Stomach (tissue), 4 donors: ENCODE results near the gene BCAP31.

Experiments used
- EP300 ChIP-seq: sonication (generic); formaldehyde crosslinking; IDR thresholded peaks from one replicate; pipeline ENCODE4 v1.6.1; 2017; ENCODE audit warnings: antibody characterized with exemption
- POLR2A ChIP-seq, 4 donors: fragments of 450-650 bp; IDR thresholded peaks; one replicate each; pipeline ENCODE4 v1.6.1; 2016; ENCODE audit warnings: antibody characterized with exemption in 4 of 4, control low read depth in 2 of 4, mild to moderate bottlenecking in 1 of 4, moderate library complexity in 1 of 4
- POLR2AphosphoS5 ChIP-seq, 3 donors: sonication (generic); formaldehyde crosslinking; IDR thresholded peaks; one replicate each; pipeline ENCODE4 v1.6.1; 2016; ENCODE audit warnings: antibody characterized with exemption in 3 of 3
- TF ChIP-seq, protein P1 (sequence below), 7 experiments: fragments of 450-650 bp in 4 of 7; fragments of 200-600 bp in 3 of 7; sonication (generic) in 3 of 7; IDR thresholded peaks; one replicate each; pipeline ENCODE4 v1.5.1; 2016 to 2019; ENCODE audit warnings: antibody characterized with exemption in 7 of 7, control low read depth in 2 of 7, mild to moderate bottlenecking in 1 of 7

DNA sequence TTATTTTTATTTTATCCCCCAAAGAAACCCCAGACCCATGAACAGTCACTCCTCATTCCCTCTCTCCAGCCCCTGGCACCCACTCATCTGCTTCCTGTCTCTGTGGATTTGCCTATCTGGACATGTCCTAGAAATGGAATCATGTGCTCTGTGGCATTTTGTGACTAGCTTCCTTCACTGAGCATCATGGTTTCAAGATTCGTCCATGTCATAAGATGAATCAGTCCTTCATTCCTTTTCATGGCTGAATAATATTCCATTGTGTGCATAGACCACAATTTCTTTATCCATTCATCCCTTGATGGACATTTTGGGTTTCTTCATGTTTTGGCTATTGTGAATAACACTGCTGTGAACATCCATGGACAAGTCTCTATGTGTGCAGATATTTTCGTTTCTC is 10.7 kb upstream of the BCAP31 start:
- TF ChIP-seq, protein P1, sequence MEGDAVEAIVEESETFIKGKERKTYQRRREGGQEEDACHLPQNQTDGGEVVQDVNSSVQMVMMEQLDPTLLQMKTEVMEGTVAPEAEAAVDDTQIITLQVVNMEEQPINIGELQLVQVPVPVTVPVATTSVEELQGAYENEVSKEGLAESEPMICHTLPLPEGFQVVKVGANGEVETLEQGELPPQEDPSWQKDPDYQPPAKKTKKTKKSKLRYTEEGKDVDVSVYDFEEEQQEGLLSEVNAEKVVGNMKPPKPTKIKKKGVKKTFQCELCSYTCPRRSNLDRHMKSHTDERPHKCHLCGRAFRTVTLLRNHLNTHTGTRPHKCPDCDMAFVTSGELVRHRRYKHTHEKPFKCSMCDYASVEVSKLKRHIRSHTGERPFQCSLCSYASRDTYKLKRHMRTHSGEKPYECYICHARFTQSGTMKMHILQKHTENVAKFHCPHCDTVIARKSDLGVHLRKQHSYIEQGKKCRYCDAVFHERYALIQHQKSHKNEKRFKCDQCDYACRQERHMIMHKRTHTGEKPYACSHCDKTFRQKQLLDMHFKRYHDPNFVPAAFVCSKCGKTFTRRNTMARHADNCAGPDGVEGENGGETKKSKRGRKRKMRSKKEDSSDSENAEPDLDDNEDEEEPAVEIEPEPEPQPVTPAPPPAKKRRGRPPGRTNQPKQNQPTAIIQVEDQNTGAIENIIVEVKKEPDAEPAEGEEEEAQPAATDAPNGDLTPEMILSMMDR (IDR thresholded peaks at IDR 0.05): no peak
- TF ChIP-seq POLR2A (IDR thresholded peaks at IDR 0.05) (no peak), POLR2AphosphoS5 (IDR thresholded peaks at IDR 0.05) (no peak), EP300 (no peak)
